ENCODE results near the gene ZNF516.

Gene ZNF516

GRCh38 chr18:76443519-76444445, 51.3 kb downstream of the ZNF516 start:
- Histone ChIP-seq H2AFZ (ENCODE audit: low read length) (no peak overlapping the region), H3K79me2 (ENCODE audit: insufficient read depth, low read length) (no peaks in the 10 kb centered on the region), H3K9me3 (ENCODE audit: low read length) (no peaks in the 10 kb centered on the region), H3K9ac (ENCODE audit: low read length) (no peak overlapping the region), H3K9me2 (ENCODE audit: low read depth, low read length) (no peaks in the 10 kb centered on the region), H3K4me3 (ENCODE audit: low read depth, low read length, poor library complexity, severe bottlenecking) (no peak overlapping the region), H3F3A (ENCODE audit: insufficient read depth, low read length) (no peaks in the 10 kb centered on the region), H3K4me1 (ENCODE audit: insufficient read depth, low read length, severe bottlenecking) (peaks cover 5% of the 10 kb centered on the region), H4K20me1 (ENCODE audit: insufficient read depth, low read length) (no peaks in the 10 kb centered on the region), H3K27ac (ENCODE audit: low read depth, low read length, poor library complexity, severe bottlenecking) (no peak overlapping the region), H3K4me2 (ENCODE audit: low read length) (no peak overlapping the region), H3K27me3 (ENCODE audit: insufficient read depth, low read length) (no peaks in the 10 kb centered on the region), H3K36me3 (ENCODE audit: insufficient read depth, low read length) (peaks cover 18% of the 10 kb centered on the region)
- TF ChIP-seq EZH2 (IDR thresholded peaks at IDR 0.05; ENCODE audit: borderline replicate concordance, low read length) (no peak), CTCF (IDR thresholded peaks at IDR 0.05; ENCODE audit: low read length) (no peak)

GRCh38 chr18:76442413-76443171, 52.5 kb downstream of the ZNF516 start:
- no peaks in the 10 kb centered on the region for H3K4me1 ChIP-seq (ENCODE audit: insufficient read depth, low read length, severe bottlenecking)
- H3K4me3 ChIP-seq (ENCODE audit: low read depth, low read length, poor library complexity, severe bottlenecking), result no peak overlapping the region
- H4K20me1 ChIP-seq (ENCODE audit: insufficient read depth, low read length), result no peaks in the 10 kb centered on the region
- H3K27me3 ChIP-seq (ENCODE audit: insufficient read depth, low read length), result no peaks in the 10 kb centered on the region
- H3K9me2 ChIP-seq (ENCODE audit: low read depth, low read length), result no peaks in the 10 kb centered on the region
- TF ChIP-seq EZH2 (IDR thresholded peaks at IDR 0.05; ENCODE audit: borderline replicate concordance, low read length) (no peak), CTCF (IDR thresholded peaks at IDR 0.05; ENCODE audit: low read length) (no peak)
- H3K36me3 ChIP-seq (ENCODE audit: insufficient read depth, low read length), result peaks cover 18% of the 10 kb centered on the region
- no peaks in the 10 kb centered on the region for H3K79me2 ChIP-seq (ENCODE audit: insufficient read depth, low read length)
- H3K9ac ChIP-seq (ENCODE audit: low read length), result no peak overlapping the region
- no peak overlapping the region for H2AFZ ChIP-seq (ENCODE audit: low read length)
- H3K27ac ChIP-seq (ENCODE audit: low read depth, low read length, poor library complexity, severe bottlenecking), result no peak overlapping the region
- H3K9me3 ChIP-seq (ENCODE audit: low read length), result no peaks in the 10 kb centered on the region
- no peaks in the 10 kb centered on the region for H3F3A ChIP-seq (ENCODE audit: insufficient read depth, low read length)
- no peak overlapping the region for H3K4me2 ChIP-seq (ENCODE audit: low read length)

- no peak overlapping the region for H3K4me3 ChIP-seq (ENCODE audit: low read depth, low read length, poor library complexity, severe bottlenecking)
- H3K4me1 ChIP-seq (ENCODE audit: insufficient read depth, low read length, severe bottlenecking), result no peaks in the 10 kb centered on the region
- H3K79me2 ChIP-seq (ENCODE audit: insufficient read depth, low read length), result no peaks in the 10 kb centered on the region
- H3K9me2 ChIP-seq (ENCODE audit: low read depth, low read length), result no peaks in the 10 kb centered on the region
- H3K4me2 ChIP-seq (ENCODE audit: low read length), result no peak overlapping the region
- H3K9me3 ChIP-seq (ENCODE audit: low read length), result no peaks in the 10 kb centered on the region
- TF ChIP-seq CTCF (IDR thresholded peaks at IDR 0.05; ENCODE audit: low read length) (no peak), EZH2 (IDR thresholded peaks at IDR 0.05; ENCODE audit: borderline replicate concordance, low read length) (no peak)
- no peak overlapping the region for H3K27ac ChIP-seq (ENCODE audit: low read depth, low read length, poor library complexity, severe bottlenecking)
- no peaks in the 10 kb centered on the region for H3K27me3 ChIP-seq (ENCODE audit: insufficient read depth, low read length)
- H3F3A ChIP-seq (ENCODE audit: insufficient read depth, low read length), result no peaks in the 10 kb centered on the region
- no peak overlapping the region for H2AFZ ChIP-seq (ENCODE audit: low read length)
- peaks cover 18% of the 10 kb centered on the region for H3K36me3 ChIP-seq (ENCODE audit: insufficient read depth, low read length)
- no peak overlapping the region for H3K9ac ChIP-seq (ENCODE audit: low read length)
- H4K20me1 ChIP-seq (ENCODE audit: insufficient read depth, low read length), result no peaks in the 10 kb centered on the region
These were observed 53.2 kb downstream of the ZNF516 start for GRCh38 chr18:76441668-76442412.

All from OCI-LY1 (cell line).